Activated CD4-positive, alpha-beta T cell treated with anti-CD3 and anti-CD28 coated beads for 1 hour (primary cell): ENCODE data around the gene OMA1.
"Not testable (repeated sequence)": the region's sequence is repeated elsewhere in the genome, so short reads cannot be mapped to it uniquely, and the experiment has no call there.

Experiments
- DNase-seq: peaks from one replicate; pipeline ENCODE4 v3.0.0-alpha.2; 2020

The OMA1 gene

DNA sequence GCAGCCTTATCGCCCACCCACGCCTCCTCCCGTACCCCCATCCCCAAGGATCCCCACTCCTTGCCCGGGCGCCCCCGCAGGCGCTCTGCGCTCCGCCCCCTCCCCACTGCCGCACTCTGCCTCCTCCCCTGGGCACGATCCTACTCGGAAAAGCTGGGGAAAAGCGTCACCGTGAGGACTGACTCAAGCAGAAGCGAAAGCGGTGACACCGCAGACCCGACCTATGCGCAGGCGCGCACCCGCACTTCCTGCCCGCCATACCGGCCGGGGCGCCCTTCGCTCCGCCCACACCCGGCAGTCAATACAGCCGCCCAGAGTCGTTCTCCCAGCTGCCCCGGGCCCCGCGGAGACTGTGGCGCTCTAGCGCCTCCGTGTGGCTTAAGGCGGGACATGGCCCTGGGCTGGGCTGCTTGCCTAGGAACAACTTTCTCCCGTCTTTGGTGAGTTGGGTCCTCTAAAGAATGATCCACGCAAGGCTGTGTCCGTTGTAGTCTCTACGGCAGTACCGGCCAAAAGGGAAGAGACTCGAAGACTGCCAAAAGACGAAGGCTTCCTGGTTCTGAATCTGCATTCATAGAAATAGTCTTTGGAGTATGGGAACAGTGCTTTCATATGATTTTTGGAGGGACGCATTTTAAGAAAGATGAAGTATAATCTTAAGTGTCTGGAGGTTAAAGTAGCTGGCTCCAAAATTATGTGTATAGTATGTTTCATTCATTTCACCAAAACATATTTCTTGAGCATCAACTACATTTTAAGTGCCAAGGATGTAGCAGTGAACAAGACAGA is at the start of gene OMA1:
Gene OMA1 (minus strand): TSS at position 207 of the 789 bp plus-strand sequence. CDS start 7,432 bp downstream, outside the sequence.
- DNase-seq: peak; percentile 97

DNA sequence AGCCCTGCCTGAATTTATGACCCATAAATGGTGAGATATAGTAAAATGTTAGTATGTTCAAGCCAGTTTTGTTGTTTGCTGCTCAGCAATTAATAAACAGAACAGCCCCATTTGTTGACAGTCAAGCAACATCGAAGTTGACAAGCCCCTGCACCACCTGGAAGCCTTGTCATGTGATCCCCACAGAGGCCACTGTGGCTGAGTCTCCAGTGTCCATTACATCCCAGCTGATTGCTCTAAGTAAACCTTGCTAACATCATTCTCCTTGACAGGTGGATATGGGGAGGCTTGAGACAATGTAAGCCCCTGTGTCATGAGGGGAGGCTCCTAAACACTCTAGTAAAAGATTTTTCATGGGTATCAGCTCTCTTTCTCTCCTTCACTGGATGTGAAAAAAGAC is 48.0 kb upstream of the OMA1 start:
- DNase-seq: no peak

DNA sequence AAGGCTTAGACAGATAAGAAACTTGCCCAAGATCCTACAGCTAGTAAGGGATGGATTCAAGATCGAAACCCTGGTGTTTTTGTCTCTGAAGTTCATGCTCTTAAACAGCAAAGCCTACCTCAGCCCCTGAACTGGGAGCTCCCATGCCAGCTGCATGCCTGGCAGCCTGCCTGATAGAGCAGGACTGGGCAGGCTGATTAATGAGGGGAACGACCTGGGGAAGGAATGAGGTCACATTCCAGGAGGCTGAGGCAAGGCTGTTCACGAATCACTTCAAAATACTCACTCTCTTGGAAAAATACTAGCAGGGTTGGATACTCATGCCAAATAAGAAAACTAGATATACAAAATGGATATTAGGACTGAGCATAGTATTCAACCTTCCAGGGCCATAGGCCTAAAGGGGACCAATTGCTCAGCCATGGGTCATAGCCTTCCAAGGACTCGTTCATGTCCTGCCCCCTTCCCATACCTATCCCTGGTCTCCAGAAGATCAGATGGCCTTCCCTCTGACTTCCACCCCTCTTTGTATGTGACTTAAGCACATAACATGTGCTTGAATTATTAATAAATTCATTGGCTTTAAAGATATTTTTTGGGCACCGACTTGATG is 46.1 kb upstream of the OMA1 start:
- DNase-seq: no peak

DNA sequence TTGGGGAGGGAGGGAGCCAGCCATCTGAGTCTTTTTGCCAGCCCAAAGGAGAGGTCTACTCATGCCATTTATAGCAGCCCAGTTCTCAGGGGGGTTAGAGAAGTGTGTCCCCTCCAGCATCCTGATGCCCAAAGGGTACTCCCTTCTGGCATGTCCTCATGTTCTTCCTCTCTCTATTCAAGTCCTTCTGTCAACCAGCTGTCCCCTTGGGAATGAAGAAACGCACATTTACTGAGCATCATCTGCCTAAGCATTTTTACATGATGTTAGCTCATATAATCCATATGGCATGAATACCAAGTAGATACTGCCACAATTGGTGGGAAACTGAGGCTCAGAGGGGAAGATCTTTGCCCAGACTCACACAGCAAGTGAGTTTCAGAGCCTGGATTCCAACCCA is 45.3 kb upstream of the OMA1 start:
- DNase-seq: no peak

DNA sequence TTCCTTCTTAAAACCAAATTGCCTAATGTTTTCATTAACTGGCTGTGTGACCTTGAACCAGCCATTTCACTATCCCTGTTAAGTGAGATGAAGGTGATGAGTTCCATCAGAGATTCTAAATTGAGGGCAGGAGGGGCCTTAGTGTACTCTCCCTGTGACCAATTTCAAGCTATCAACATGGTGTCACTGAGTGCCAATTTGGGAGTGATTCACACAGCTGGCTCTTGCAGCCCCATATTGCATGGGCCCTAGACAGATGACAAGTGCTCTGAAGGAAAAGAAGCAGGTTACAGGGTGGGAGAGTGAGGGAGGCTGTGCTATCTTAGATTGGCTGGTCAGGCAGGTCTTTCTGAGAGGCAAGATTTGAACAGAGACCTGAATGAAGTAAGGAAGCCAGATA is 43.5 kb upstream of the OMA1 start:
- DNase-seq: no peak

DNA sequence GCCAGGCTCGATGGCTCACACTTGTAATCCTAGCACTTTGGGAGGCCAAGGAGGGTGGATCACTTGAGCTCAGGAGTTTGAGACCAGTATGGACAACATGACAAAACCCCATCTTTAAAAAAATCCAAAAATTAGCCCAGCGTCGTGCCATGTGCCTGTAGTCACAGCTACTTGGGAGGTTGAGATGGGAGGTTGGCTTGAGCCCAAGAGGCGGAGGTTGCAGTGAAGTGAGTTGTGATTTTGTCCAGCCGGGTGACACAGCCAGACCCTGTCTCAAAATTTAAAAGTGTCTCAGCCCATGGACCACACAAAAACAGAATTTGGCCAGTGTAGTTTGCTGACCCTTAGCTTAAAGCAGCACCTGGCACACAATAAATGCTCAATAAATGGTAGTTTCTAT is 41.9 kb upstream of the OMA1 start:
- DNase-seq: no peak

DNA sequence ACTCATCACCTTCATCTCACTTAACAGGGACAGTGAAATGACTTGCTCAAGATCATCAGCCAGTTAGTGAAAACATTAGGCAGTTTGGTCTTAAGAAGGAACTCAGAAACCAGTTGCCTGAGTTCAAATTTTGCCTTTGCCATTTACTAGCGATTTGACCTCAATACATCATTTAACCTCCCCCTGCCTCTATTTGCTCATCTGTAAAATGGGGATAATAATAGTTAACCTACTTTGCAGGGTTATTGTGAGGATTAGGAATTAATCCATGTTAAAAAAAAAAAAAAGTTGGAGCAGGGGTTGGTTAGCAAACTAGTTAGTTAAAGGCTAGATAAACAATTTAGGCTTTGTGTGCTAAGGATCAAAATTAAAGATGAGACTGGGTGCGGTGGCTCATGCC is 41.1 kb upstream of the OMA1 start:
- DNase-seq: no peak

DNA sequence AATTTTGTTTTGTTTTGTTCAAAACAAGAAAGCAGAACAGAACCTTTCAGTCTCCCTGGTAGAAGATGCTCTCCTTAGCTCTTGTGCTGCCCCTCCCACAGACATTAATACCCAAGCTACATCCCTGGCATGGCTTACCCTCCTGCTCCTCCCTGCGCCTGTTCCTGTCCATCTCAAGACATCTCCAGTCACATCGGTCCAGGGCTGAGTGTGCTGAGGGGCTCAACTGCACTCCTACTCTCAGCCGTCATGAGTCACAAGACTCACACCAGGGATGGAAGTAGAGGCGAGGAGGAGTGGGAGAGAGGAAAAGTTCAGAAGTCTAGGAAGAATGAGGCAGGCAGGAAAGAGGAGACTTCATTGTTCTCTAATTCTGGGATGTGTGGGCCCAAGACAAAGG is 39.7 kb upstream of the OMA1 start:
- DNase-seq: no peak

DNA sequence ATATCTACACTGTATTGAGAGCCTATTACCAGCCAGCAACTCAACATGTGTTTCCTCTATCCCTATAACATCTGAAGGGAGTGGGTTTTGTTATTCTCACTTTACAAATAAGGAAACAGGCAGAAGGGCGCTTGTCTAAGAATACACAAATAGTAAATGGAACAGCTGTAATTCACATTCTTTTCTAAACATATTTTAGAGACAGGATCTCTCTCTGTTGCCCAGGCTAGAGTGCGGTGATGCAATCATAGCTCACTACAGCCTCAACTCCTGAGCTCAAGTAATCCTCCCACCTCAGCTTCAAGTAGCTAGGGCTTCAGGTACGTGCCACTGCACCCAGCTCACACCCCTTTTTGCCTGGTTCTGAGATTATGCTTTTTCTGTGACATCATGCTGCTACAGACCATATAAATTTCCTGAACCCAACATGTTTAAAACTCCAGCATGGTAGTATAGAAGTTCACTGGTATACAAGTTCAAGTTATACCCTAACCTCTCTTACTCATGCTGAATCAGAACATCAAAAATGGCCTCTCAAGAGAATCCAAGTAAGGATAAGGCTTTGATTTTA is 39.1 kb upstream of the OMA1 start:
- no peak for DNase-seq

DNA sequence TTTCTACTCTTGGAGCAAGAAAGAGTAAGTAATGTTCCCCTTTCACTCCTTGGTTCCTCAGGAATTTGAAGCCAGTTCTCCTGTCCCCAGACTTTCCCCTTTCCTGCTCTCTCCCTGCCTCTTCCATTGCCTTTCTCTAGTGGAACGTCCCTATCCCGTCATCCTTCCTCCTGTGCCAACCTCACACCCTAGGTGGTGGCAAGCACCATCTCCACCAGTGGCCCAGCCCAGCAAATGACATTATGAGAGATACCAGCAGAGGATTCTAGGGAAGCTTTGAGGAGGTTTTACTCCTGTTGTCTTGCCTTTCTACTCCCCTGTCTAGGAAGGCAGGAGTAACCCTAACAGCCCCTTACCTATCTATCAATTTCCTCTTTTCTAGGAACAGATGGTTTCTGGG is 38.6 kb upstream of the OMA1 start:
- DNase-seq: no peak

DNA sequence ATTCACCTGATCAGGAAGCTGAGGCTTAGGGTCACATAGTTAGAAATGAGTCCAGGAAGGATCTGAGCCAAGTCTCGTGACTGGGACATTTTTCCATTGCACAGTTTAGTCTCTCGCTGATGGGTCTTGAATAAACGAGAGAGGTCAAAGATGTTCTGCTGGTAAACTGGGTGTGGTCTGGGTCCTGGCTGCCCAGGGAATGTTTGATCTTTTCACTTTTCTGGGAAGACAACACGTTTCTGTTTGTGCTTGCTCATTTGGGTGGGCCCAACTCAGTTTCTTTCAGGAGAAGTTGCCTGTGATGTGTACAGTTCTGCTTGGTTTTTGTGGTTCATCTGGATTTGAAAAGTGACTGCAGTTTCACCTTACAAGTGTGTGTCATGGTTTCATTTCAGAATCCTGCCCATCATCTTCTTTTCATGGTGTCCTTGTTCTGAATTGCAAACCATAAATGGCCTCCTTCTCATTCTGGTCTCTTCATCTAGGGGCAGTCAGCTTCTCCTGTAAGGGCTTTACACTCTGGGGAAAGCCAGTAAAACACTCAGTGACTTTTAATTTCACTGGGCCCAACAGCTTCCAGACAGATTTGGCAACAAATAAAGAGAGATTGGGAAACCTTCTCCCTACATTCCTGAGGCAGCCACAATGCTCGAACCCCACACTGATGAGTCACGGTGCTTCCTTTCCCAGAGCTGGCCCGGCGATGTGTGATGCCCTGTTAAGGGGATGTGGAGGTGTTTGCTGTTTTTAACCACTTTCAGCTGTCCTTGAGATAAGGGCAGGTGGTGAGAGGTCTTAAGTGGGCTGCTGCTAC is 37.8 kb upstream of the OMA1 start:
- DNase-seq: no peak

DNA sequence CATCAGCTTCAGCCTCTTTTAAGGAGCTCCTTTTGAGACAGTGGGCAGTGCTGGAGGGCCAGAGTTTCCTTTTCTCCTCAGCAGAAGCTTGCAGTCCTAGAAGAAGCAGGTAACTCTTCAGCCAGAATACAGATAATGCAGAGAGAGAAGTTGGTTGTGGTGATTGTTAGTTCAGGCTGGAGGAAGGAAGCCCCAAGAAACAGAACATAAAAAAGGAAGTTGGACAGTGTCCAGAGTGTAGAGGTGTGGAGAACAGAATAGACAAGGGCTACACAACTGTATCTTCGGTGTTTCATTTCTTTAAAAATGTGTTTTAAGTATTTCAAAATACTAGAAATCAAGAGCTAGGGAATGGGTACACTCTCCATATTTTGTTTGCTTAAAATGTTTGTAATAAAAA is 37.0 kb upstream of the OMA1 start:
- no peak for DNase-seq

DNA sequence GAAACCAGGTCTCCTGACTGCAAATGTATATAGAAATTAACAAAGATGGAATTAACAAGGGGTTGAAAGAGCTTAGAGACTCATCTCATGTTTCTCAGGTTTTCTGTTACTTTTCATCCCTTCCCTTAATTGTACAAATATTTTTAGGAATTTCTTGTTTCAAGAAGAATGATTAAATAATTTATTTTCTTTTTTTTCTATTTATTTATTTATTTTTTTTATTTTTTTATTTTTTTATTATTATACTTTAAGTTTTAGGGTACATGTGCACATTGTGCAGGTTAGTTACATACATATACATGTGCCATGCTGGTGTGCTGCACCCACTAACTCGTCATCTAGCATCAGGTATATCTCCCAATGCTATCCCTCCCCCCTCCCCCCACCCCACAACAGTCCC is 35.6 kb upstream of the OMA1 start:
- not testable (repeated sequence) for DNase-seq

DNA sequence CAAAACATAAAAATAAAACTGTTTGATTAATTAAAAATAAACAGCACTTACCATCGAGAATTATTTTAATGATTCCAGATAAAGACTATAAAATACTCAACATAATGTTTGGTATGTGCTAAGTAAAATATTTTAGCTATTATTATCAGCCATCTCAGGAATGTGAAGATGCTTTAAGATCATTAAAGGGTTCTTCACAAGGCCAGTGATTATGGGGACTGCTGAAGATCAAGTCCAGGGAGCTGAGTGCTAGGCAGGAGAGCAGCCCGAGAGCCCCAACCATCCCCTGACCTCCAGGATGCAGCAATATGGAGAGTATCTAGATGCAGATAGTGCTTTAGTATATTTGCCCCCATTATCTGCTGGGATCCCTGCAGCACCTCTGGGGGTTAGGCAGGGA is 35.1 kb upstream of the OMA1 start:
- DNase-seq: no peak

DNA sequence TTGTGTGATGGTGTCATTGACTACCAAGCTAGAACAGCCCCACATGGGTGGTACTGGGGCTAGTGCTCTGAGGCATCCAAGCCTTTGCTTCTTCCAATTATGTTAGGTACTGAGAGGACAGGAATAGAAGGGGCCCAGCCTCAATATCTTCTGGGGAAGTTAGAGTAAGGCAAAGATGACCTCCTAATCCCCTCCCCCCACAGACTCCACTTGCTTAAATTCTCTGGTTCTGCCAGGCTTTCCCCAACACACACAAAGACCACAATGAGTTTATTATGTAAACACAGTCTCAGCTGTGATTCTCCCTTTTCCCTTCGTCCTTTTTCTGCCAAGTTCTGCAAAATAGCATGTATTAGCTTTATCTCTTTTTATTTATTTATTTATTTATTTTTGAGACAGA is 33.7 kb upstream of the OMA1 start:
- DNase-seq: no peak

DNA sequence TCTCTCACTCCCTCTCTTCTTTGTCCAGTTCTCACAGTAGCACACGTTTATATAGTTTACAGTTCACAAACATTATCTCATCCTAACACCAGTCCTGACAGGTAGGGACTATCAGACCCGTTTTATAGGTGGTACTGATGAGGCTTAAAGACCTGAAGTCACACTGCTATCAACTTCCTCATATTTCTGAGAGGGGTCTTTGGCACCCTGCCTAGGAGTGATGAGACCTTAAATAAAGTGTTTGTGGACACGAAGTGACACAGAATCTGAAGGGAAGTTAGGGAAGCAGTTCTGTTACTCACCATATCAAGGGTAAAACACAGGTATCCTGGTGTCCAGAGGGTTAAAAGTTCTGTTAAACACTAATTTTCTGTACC is 31.1 kb upstream of the OMA1 start:
- DNase-seq: no peak

DNA sequence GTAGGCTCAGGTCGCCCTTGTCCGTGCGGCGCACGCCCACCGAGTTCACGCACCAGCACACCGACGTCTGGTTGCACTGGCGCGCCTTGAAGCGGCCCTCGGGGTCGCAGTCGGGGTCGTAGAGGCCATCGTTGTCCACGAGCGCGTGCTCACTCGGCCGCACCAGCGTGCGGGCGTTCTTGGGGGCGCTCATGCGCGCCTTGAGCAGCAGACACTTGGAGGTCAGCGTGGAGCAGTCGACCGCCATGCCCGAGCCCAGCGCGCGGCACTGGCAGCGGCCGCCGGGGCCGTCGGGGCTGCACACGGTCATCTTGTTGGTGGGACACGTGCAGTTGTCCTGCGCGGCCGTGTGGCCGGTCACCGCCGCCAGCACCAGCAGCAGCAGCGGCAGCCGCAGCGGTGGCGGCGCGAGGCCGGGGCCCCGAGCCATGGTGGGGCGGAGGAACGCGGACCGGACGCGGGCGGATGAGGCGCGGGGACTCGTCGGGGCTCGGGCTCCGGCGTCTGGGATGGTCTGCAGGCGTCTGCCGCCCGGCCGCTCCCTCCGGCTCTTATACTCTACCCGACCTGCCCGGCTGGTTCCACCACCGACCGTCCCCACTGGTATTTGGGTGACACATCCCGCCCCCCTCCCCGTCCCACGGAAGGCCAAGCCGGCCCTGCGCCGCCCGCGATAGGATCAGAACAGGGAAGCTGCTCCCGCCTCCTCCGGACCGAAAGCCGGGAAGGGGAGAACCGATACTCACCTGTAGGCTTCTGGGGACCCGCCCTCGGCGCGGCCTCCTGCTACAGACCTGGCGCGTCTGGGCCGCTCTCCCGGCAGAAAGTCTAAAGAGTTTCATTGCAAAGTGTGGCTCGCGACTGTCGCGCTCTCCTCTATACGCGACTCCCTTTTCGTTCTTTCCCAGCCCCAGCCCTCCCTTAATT is 30.5 kb upstream of the OMA1 start, which contains the start of gene TACSTD2:
Gene TACSTD2 (minus strand): TSS at position 526 of the 927 bp plus-strand sequence. CDS start 96 bp downstream, at position 430.
- no peak for DNase-seq

DNA sequence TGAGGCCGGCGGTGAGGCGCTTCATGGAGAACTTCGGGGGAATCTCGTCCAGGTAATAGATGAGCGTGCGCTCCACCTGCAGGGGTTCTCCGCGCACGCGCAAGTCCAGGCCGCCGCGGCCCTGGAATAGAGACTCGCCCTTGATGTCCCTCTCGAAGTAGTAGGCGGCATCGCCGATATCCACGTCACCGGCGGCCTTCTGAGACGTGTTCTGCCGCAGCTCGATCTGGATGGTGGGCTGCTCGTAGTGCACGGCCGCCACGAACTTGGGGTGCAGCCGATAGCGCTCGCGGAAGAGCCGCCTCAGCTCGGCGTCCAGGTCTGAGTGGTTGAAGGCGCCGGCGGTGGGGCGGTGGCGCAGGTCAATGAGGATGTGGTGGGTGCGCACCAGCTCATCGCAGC is 29.8 kb upstream of the OMA1 start:
- DNase-seq: no peak

DNA sequence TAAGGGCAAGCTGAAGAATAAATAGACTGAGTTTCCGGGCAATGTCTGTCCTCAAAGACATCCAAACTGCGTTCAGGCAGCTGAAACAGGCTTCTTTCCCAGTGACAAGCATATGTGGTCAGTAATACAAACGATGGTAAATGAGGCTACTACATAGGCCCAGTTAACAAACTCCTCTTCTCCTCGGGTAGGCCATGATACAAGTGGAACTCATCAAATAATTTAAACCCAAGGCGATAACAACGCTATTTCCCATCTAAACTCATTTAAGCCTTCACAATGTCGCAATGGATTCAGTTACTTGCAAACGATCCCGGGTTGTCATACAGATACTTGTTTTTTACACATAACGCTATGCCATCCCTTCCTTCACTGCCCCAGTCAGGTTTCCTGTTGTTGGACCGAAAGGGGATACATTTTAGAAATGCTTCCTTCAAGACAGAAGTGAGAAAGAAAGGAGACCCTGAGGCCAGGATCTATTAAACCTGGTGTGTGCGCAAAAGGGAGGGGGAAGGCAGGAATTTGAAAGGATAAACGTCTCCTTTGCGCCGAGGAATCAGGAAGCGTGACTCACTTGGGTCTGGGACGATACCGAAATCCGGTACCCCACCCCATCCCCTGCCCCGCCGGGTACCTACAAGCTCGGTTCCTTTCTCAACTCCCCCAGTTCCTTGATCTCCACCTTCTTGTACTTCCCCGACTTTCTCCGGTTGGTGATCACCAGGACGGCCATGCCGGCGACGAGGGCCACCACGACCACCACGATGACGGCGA is 29.2 kb upstream of the OMA1 start:
- no peak for DNase-seq

DNA sequence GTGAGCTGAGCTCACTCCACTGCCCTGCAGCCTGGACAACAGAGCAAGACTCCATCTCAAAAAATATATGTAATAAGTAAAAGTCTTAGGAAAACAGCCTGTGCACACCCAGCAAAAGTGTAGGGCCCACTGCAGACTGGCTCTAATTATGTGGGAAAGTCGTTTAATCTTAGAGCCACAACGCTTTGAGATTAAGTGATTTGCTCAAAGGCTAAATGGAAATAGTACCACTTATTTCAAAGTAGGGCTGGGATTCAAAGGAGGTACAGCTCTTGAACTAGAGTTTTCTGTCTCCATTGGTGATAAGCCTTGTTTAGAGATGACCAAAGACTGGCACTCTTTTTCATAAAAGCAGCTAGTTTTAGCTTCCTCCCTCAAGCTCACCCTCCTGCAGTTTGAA is 28.3 kb upstream of the OMA1 start:
- DNase-seq: no peak
